Measurements from ENCODE around the gene LSM7. TPM values are rescaled to one million over a fixed set of nuclear protein-coding genes. Genes with fewer than 3 reads are reported as not detected.

The LSM7 gene
- total RNA-seq, 3 donors from 2014 or later, result 60.3 to 111 (median 93.1) TPM

DNA sequence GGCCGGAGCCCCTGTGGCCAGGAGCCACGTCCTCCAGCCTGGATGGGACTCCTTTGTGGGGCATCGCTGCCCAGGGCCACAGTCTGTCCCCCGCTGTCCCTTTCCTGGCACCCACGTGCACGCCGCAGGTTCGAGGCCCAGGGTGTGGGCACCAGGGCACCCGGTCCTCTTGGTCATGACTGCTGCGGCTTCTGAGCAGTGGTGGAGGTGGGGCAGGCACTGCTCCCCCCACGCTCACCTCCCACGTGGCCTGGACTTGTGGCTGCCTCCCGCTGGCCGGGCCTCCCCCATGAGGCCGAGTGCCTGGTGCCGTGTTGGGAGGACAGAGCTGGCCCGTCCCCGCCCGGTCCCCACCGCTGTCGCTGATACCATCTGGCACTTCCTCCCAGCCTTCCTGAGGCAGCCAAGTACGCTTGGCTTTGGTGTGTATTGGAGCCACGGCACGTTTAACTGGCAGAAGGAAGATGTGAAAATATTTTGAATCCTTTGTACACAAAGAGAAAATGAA, 12.9 kb upstream of the LSM7 start:
- peak in 1 of 3 donors; percentile 50 for DNase-seq
- TF ChIP-seq, protein P1, sequence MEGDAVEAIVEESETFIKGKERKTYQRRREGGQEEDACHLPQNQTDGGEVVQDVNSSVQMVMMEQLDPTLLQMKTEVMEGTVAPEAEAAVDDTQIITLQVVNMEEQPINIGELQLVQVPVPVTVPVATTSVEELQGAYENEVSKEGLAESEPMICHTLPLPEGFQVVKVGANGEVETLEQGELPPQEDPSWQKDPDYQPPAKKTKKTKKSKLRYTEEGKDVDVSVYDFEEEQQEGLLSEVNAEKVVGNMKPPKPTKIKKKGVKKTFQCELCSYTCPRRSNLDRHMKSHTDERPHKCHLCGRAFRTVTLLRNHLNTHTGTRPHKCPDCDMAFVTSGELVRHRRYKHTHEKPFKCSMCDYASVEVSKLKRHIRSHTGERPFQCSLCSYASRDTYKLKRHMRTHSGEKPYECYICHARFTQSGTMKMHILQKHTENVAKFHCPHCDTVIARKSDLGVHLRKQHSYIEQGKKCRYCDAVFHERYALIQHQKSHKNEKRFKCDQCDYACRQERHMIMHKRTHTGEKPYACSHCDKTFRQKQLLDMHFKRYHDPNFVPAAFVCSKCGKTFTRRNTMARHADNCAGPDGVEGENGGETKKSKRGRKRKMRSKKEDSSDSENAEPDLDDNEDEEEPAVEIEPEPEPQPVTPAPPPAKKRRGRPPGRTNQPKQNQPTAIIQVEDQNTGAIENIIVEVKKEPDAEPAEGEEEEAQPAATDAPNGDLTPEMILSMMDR (IDR thresholded peaks at IDR 0.05), result no peak
- Histone ChIP-seq H3K4me3 (no peak overlapping the region), H3K4me1 (ENCODE audit: low read depth) (peaks cover 15% of the 10 kb centered on the region), H3K9me3 (no peaks in the 10 kb centered on the region), H3K36me3 (ENCODE audit: low read depth) (no peaks in the 10 kb centered on the region)
- no peak for ATAC-seq
- intact Hi-C loops (cut with DNase I, micrococcal nuclease), result no loop called here

DNA sequence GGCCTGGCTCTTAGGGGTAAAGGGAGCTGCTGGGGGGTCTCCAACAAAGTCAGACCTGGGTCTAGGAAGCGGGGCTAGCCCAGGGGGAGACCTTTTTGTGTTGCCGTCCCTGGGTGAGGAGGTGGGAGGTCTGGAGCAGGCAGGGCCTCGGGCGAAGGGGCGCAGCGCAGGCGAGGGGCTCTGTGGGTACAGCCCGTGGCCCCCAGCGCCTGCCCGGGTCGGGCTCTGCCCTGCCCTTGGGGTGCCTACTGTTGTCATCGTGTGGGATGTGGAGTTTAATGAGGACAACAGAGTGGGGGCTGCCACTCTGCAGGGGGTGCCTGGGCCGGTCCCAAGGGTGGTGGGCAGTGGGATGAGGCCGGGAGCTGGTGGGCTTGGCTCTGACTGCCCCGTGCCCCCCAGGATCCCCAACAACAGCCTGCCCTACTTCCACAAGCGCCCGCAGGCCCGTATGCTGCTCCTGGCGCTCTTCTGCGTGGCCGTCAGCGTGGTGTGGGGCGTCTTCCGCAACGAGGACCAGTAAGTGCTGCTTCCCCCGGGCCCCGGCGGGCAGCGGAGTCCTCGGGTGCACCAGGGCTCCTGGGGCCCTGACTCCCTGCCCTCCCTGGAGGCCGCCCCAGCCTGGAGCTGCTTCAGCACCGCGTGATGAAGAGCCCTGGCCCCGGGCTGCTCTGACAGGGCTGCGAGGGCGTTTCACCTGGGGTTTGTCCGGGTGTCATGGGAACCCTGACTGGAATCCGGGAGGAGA, 12.3 kb upstream of the LSM7 start:
- Histone ChIP-seq H3K4me3 (no peak overlapping the region), H3K36me3 (ENCODE audit: low read depth) (no peaks in the 10 kb centered on the region), H3K4me1 (ENCODE audit: low read depth) (peaks cover 12% of the 10 kb centered on the region), H3K9me3 (no peaks in the 10 kb centered on the region)
- intact Hi-C loops (cut with DNase I, micrococcal nuclease), result no loop called here
- TF ChIP-seq, protein P1 (IDR thresholded peaks at IDR 0.05), result no peak
- ATAC-seq, result no peak
- DNase-seq, result peak in 1 of 3 donors; percentile 45

DNA sequence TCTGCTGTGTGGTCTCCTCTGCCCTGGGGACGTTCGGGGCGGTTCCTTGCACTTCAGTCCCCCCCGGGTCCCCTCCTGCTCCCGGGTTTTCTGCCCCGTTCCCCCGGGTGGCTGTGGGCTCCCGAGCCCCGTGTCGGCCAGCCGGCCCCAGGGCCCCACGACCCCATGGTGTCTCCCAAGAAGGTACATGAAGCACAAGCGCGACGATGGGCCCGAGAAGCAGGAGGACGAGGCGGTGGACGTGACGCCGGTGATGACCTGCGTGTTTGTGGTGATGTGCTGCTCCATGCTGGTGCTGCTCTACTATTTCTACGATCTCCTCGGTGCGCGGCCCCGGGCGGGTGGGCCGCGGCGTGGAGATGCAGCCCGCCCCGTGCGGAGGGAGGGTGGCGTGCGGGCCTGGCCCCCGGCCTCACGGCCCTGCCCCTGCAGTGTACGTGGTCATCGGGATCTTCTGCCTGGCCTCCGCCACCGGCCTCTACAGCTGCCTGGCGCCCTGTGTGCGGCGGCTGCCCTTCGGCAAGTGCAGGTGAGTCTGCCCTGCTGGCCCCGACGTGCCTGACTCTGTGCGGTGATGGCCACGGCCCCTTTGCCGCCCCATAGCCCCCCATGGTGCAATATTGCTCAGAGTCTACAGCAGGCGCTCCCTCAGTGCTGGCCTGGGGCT, 11.4 kb upstream of the LSM7 start:
- H3K36me3 ChIP-seq (ENCODE audit: low read depth), result no peaks in the 10 kb centered on the region
- TF ChIP-seq, protein P1 (IDR thresholded peaks at IDR 0.05), result no peak
- no peak overlapping the region for H3K4me3 ChIP-seq
- DNase-seq (peak in 1 of 3 donors; percentile 38), ATAC-seq (no peak)
- H3K4me1 ChIP-seq (ENCODE audit: low read depth), result peaks cover 6% of the 10 kb centered on the region
- H3K9me3 ChIP-seq, result no peaks in the 10 kb centered on the region
- intact Hi-C loops (cut with DNase I, micrococcal nuclease), result no loop called here

DNA sequence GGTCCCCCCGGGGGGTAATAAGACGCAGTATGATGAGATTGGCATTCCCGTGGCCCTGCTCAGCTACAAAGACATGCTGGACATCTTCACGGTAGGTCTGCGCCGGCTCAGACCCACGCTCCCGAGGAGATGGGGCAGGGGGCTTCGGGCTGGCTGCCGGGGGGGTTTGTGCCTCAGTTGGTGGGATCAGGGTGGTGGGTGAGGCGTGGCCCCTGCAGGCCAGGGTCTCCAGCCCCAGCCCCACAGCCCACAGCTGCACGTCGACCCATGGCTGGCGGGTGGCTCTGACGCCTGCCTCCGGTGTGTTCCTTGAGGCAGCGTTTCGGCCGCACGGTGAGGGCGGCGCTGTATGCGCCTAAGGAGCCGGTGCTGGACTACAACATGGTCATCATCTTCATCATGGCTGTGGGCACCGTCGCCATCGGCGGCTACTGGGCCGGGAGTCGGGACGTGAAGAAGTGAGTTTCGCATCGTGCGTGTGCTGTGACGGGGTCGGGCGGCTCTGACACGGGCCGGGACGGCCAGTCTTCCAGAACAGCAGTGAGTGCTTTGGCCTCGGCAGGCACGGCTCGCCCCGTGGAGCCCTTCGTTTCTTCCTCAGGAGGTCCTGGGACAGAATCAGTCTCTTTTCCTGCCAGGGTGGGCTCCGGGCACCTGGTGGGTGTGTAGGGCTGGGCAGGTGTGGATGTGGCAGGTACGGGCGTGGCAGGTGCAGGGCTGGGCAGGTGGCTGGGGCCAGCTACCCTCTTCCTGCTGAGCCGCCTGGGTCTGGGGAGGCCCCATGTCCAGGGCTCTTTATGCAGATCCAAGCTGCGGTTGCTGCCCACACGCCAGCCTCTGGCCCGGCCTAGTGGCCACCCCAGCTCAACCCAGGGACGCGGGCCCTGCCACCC, 10.6 kb upstream of the LSM7 start:
- intact Hi-C loops (cut with DNase I, micrococcal nuclease), result no loop called here
- ATAC-seq, result peak; percentile 44

More for the DNA sequence above, 10.6 kb upstream of the LSM7 start:
- DNase-seq, result peak in 1 of 3 donors; percentile 47
- Histone ChIP-seq H3K4me1 (ENCODE audit: low read depth) (peaks cover 13% of the 10 kb centered on the region), H3K36me3 (ENCODE audit: low read depth) (no peaks in the 10 kb centered on the region), H3K4me3 (no peak overlapping the region), H3K9me3 (no peaks in the 10 kb centered on the region)
- TF ChIP-seq, protein P1 (IDR thresholded peaks at IDR 0.05), result no peak

All from mucosa of descending colon (tissue), 3 donors.